SW 1271 (cell line): ENCODE results near the gene OR52B6.
"Not testable (repeated sequence)": the region's sequence is repeated elsewhere in the genome, so short reads cannot be mapped to it uniquely, and the experiment has no call there.

Experiments
- DNase-seq, 2 experiments: peaks; one replicate each; lab custom pipeline; 2025; lab: John Stamatoyannopoulos, UW

The OR52B6 gene

DNA sequence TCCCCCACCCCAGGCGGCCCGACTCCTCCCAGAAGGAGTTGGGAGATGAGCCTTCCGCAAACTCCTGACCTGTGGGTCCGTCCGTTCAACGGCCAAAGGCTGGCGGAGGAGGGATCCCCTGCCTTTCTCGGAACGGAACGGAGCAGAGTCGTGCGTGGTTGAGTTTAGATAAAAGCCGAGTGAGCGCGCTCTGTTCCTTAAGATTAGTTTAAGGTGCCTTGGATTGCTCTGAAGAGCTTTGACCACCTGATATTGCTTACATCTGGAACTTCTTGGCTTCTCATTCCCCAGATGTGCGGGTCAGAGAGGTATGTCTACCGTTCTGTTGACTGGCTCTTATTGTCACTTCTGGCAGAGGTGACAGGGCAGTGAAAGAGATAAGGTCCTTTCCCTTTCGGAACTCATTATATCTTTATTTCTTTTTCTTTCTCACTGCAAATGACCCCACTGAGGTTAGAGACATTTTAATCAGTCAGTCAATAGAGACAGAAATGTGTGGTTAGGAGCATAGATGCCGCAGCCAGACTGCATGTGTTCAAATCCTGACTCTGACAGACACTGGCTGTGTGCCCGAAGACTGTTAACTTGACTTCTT lies 16.0 kb downstream of the OR52B6 start, which contains the start of gene TRIM6:
Gene TRIM6, plus strand, starts transcription at position 31 of the 595 bp plus-strand sequence. Its CDS starts 261 bp downstream, at position 292.
- no peak for DNase-seq

DNA sequence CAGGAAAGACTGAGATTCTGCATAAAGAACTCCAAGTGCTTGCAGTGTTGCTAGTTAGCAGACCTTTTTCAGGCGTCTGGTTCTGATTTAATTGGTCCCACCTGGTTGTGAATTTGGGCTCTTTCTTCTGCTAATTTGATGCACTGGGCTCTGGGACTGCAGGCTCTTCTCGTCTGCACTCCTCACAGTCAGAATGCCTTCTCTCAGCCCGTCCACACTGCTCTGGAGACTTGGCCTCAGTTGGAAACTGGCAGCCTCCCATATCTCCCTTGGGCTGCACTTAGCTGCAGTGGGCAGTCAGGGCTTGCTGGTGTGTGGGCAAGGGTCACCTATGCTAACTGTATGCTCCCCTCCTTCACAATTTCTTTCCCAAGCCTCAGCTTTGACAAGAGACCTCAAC lies 17.3 kb downstream of the OR52B6 start:
- DNase-seq, result no peak

DNA sequence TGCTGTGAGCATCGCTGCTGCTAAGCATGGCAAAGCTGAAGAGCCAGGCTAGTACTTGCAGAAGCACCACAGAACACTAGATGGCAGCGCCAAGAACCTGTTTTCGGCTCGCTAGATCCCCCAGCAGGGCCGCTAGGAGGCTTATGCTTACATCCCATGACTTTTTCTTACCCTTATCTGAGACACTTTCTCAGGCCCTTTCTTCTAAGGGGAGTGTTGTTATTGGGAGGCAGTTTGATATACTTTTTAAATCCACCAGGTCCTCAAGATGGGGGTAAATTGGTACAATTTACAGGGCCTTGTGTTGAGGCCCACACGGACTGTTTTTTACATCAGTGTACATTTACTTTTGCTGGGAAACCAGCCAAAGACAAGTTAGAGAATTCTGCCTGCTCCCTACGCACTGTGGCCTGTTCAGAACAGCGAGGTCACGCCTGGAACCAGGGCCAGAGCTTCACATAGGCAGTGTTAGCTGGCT lies 19.7 kb downstream of the OR52B6 start:
- DNase-seq, result peak; percentile 10 to 23

DNA sequence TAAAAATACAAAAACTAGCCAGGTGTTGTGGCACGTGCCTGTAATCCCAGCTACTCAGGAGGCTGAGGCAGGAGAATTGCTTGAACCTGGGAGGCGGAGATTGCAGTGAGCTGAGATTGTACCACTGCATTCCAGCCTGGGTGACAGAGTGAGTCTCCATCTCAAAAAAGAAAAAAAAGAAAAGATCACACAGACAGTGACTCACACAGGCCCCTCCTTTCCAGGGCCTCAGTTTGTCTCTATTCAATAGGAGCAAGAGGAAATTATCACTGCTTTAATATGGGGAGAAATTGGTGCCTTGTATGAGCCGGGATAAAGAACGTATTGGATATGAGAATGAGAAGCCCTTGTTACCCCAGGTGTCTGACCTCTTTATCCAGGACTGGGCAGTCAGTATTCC lies 22.1 kb downstream of the OR52B6 start:
- DNase-seq, result not testable (repeated sequence)

DNA sequence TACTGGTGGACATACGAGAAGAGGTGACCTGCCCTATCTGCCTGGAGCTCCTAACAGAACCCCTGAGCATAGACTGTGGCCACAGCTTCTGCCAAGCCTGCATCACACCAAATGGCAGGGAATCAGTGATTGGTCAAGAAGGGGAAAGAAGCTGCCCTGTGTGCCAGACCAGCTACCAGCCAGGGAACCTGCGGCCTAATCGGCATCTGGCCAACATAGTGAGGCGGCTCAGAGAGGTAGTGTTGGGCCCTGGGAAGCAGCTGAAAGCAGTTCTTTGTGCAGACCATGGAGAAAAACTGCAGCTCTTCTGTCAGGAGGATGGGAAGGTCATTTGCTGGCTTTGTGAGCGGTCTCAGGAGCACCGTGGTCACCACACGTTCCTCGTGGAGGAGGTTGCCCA lies 22.6 kb downstream of the OR52B6 start:
- no peak for DNase-seq

DNA sequence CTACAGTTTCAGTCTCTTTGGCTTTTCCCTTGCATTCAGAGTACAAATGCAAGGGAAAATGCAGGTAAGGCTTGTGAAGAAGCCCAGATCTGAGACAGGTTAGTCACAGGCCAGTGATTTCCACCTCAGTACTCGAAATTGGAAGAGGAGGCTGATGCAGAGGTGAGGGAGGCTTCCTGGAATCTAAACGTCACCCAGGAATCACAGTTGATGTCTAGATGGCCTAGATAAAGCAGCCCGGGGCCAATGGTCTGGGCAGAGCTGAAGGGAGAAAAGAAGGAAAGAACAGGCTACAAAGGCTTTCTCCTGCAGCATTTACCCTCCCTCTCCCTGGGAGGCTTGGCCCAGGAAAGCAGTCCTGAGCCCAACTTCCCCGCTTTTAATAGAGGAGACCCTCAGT lies 24.2 kb downstream of the OR52B6 start:
- DNase-seq, result no peak

DNA sequence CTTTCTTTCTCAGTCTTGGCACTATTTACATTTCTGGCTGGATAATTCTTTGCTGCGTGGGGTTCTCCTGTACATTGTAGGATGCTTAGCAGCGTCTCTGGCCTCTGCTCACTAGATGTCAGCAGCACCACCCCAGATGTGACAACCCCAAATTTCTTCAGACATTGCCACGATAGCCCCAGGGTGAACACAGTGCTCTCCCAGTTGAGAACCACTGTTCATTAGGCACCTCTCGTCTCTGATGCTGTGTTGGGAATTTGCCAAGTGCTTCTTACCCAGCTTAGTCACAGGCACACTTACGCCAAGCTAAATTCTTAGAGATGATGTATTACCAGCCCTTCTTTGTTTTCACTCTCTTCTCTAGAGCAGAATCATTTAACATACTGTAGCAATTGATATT lies 25.2 kb downstream of the OR52B6 start:
- DNase-seq, result no peak

DNA sequence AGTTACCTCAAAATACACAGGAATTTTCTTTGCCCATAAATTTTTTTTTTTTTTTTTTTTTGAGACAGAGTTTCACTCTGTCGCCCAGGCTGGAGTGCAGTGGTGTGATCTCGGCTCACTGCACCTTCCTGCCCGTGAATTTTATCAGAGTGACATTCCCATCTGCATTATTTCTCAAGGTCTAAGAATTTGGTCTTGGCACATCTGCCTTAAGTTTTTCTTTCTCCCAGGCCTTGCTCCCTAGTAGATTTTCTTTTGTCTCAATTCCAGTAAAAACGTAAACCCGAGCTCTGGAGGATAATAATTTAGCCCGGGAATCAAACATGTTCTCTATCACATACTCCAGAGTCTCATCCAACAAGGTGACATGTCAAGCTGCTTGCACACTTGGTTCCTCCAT lies 28.1 kb downstream of the OR52B6 start:
- no peak for DNase-seq

DNA sequence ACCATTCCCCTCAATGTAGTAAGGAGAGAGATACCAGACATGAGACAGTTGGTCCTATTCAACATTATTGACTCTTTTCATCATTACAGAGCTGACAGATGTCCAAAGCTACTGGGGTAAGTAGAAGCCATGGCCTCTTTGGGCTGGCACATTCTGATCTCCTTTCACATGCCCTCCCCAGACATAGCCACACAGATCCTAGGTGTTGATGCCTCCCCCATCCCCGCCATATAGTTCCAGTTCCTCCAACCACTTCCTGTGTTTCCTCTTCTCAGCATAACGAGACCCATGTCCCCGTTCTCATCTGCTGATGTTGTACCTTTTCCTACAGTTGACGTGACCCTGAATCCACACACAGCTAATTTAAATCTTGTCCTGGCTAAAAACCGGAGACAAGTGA lies 29.8 kb downstream of the OR52B6 start:
- no peak for DNase-seq

DNA sequence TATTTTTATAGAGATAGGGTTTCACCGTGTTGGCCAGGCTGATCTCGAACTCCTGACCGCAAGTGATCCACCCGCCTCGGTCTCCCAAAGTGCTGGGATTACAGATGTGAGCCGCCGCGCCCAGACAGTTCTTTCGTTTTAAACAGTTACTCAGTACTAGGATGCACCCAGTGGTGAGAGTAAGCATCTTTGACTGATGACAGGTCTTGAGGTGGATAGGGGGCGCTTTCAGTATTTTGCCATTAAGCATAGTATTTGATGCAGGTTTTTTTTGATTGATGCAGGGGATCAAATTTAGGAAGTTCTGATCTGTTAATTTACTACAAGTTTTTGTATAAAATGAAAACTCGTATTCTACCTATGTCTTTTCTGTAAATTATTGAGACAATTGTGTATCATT lies 30.9 kb downstream of the OR52B6 start:
- DNase-seq, result no peak

DNA sequence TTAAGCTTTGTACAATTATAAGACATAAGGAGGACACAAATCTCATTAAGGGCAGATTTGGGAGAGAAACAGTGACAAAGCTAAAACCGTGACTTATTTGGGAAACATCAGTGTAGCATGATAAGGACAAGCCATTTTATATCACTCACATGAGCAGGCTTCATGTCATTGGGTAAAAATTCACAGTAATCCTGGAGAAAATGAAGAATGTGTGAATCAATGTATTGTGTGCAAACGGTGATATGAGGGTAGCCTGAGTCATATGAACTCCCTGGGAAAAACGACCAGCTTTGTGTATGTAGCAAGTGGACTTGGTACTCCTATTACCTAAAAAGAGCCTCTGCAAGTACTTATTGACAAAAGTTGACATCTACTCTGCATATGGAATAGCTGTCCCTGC lies 38.1 kb downstream of the OR52B6 start:
- no peak for DNase-seq

DNA sequence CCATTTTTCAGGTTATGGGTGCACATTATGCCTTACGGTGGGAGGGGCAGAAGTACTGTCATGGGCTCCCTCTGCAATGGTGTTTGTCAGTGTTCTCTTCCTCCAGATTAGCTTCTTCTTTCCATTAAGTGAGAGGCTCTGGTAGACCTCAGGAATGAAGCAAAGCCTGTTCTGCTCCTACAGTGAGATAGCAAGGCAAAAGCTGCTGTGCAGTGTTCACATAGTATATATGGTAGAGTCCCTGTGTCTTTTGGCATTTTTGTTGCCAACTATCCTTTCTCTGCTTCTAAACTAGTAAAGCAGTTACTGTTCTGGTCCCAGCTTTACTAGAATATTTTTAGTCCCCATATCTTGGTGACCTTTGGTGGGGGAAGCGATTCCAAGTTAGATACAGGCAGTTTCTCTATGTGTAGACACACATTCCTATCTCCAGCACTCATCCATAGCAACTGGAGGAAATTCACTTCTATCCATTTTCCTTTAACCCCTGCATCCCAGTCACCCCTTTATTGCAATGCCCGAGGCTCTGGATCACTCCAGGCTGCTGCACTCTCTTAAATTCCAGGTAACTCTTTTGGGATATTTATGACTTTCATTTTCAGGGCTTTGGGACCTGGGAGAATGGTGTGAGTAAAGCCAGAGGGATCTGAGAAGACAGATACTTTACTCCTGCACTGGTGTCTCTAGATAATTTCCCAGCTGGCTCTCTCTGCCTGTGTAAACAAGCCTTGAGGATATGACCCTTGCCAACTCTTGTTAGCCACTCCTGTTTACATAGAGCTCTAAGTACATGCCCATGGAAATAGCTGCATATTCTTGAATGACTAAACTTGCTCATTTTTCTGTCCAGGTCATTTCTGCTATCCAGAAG lies 40.2 kb downstream of the OR52B6 start:
- no peak for DNase-seq

DNA sequence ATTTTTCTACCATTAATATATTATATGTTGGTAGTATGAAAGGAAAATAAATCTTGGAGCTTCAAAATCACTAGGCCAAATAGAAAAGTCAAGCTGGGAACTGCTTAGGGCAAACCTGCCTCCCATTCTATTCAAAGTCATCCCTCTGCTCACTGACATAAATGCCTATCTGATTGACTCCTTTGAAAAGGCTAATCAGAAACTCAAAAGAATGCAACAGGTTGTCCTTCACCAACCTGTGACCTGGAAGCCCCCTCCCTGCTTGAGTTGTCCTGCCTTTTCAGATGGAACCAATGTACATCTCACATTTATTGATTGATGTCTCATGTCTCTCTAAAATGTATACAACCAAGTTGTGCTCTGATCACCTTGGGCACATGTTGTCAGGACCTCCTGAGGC lies 40.9 kb downstream of the OR52B6 start:
- DNase-seq, result no peak

DNA sequence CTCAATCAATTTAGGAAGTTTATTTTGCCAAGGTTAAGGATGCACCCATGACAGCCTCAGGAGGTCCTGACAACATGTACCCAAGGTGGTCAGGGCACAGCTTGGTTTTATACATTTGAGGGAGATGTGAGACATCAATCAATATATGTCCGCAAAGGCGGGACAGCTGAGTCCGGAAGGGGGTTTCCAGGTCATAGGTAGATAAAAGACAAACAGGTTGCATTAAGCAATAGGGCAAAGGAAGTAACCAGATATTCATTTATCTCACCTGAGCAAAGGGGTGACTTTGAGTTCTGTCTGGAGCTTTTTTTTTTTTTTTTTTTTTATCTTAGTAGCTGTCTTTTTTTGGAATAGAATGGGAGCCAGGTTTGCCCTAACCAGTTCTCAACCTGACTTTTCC lies 42.1 kb downstream of the OR52B6 start:
- no peak for DNase-seq

DNA sequence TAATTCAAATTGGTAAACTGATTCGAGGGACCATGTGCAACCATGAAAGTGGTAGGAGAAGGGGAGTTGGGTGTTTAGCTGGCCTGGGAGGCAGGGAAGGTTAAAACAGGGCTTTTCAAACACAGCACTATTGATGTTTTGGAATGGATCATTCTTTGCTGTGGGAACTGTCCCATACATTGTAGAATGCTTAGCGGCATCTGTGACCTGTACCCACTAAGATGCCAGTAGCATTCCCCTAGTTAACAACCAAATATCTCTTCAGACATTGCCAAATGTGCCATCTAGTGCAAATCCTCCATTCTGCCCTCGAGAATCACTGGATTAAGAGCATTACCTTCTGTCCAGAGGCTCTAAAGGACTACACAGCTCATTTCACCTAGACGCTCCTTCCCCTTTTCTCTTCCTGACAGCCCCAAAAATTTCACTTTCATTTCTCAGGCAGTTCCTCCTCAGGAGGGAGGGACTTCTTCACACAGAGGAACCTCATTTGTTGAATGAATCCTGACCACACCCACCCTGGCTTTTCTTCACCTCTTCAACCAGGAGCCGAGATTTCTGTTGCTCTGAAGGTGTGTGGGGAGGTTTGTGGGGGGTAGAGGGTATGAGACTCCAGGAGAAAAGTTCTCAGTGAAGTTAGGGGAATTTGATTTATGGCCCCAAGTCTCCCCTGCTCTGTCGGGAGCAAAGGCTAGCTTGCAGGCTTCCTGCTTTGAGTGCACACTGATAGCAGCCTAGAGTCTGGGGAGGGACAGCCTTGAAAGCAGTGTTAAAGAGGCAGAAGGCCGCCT lies 44.0 kb downstream of the OR52B6 start, which contains the start of gene TRIM34:
Gene TRIM34, plus strand, starts transcription at position 513 of the 791 bp plus-strand sequence. CDS start 7,331 bp downstream, outside the sequence.
- peak in 1 of 2 experiments; percentile 51 for DNase-seq

DNA sequence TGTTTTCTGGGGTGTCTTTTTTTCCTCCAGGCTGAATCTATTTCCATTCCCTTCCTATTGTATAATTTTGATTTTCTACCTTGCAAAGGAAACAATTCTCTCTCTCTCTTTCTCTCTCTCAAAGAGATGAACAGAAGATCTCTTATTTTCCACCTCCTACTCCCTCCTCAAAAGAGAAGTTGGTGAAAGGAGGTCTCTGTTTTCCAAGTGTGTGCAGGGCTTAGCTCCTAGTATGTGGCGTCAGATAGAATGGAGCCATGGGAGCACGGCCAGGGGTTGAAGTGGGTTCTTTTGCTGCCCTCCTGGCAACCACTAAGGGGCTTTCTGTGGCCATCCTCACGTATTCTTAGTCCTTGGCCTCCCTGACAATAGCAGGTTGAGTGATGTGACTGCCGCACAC lies 44.6 kb downstream of the OR52B6 start:
- no peak for DNase-seq

DNA sequence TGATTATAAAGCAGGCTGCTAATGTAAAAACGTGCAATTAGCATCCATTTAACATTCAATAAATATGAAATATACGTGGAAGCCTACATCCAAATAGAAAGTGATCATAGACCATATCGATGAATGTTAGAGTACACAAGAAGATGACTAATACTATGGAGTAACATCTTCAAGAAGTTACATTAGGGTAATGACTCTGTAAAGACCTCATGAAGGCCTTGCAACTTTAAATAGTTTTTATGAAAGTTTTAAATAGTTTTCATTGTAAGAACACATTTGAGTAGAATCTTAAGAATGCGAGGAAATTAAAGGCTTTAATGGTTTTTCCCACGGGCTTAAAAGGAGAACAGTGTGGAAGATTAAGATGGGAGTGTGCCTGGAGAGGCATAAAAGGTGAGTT lies 45.5 kb downstream of the OR52B6 start:
- DNase-seq, result no peak

DNA sequence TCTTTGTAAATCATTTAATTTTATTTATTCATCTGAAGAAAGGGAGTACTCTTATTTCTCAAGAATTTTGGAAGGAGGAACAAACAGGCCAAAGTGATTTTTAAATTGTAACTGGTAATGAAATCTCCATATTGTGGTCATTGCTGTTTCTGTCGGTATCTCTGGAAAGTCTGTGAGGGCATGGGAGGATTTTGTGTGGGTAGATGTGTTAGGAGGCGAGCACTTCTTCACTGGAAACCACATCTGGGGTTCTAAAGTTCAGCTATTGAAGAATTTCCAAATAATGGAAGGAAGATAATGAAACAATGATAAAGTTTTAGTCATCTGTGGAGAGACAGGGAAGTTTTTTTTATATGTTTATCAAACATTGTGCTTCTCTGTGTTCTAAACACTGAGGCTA lies 50.7 kb downstream of the OR52B6 start:
- DNase-seq, result no peak
